H1 (cell line): ENCODE measurements around the gene LCE7A. TPM values are rescaled to one million over a fixed set of nuclear protein-coding genes. Genes with fewer than 3 reads are reported as not detected.

ENCODE experiments used
- KDM1A ChIP-seq: fragments of 200-600, 300-600 bp; sonication (generic); IDR thresholded peaks from 2 replicates; pipeline ENCODE4 v1.7.1; 2016; ENCODE audit warnings: mild to moderate bottlenecking, low read length, borderline replicate concordance
- polyA plus RNA-seq, 7 experiments: library from polyadenylated mRNA; depleted of rRNA in 3 of 7; stranded (reverse) in 5 of 7; unstranded in 2 of 7; fragments of >200 nt in 5 of 7; fragments of 200-250 nt in 2 of 7; gene quantifications; 1 replicate in 5 of 7; 2 replicates in 1 of 7; 4 replicates in 1 of 7; pipeline versions ENCODE4 v1.2.1 to v1.2.3, GENCODE V29; 2011 to 2013; ENCODE audit warnings: missing spikeins in 2 of 7, mixed read lengths in 2 of 7
- total RNA-seq: library from RNA; stranded (reverse); fragmentation: NEBNext Ultra II Directional; extraction: Animal tissue kit (Norgen Biotek cat#: 25700); gene quantifications from 2 replicates; pipeline ENCODE4 v1.2.1, GENCODE V29; 2021

Gene LCE7A
- total and polyA plus RNA-seq, 2 of the 8 experiments (the other 6 are each of a cell fraction or from before 2014, with no cell fraction given), result not detected

- no peak for TF ChIP-seq KDM1A
- TF ChIP-seq, all 59 proteins: peak for 0
Observed at GRCh38 chr1:152873495-152873894, 13.7 kb downstream of the LCE7A start (continued).
